IMR-90 (cell line): Measurements from ENCODE around the gene C5AR2. TPM values are rescaled to one million over a fixed set of nuclear protein-coding genes. Genes with fewer than 3 reads are reported as not detected.

Experiments used
- ATAC-seq: fragments of 200-7000 bp; cut with Tn5 transposase; 2 replicates; pipeline ENCODE4 v1.9.1; 2020; ENCODE audit warnings: low read depth, mild to moderate bottlenecking, moderate library complexity
- BruUV-seq: library from RNA; stranded (reverse); fragments of 400-500 nt; replicated peaks from 2 replicates; lab custom pipeline; 2021; lab: Mats Ljungman, UMichigan
- CTCF ChIA-PET: fragments of 300-600 bp; formaldehyde crosslinking; extraction: SDS; loops from one replicate; lab custom pipeline; 2021; ENCODE audit warnings: antibody characterized with exemption; lab: Yijun Ruan, JAX
- POLR2A ChIA-PET: fragments of 300-600 bp; sonication (Branson Sonifier 250); formaldehyde crosslinking; loops from one replicate; lab custom pipeline; 2022; ENCODE audit warnings: antibody characterized with exemption; ENCODE audit not compliant: unreplicated experiment; lab: Charles Lee
- DNase-seq: peaks from one replicate; pipeline ENCODE4 v3.0.0; 2013
- H2AFZ ChIP-seq: replicated peaks from 2 replicates; pipeline ENCODE3; 2013; ENCODE audit warnings: low read length, mild to moderate bottlenecking; ENCODE audit not compliant: poor library complexity
- H2AK5ac ChIP-seq: 2 replicates; pipeline ENCODE4 v1.6.1; 2013; ENCODE audit warnings: low read depth, low read length, inconsistent platforms
- H2AK9ac ChIP-seq: replicated peaks from 2 replicates; pipeline ENCODE3; 2013; ENCODE audit warnings: mild to moderate bottlenecking, low read depth, low read length, moderate library complexity; ENCODE audit not compliant: poor library complexity
- H2BK120ac ChIP-seq: 2 replicates; pipeline ENCODE4 v1.6.1; 2013; ENCODE audit warnings: low read depth, low read length, inconsistent platforms
- H2BK15ac ChIP-seq: 3 replicates; pipeline ENCODE4 v1.6.1; 2013; ENCODE audit warnings: low read depth, low read length, inconsistent platforms
- H2BK20ac ChIP-seq: 2 replicates; pipeline ENCODE4 v1.6.1; 2013; ENCODE audit warnings: low read depth, mild to moderate bottlenecking, inconsistent platforms, low read length, moderate library complexity
- H2BK5ac ChIP-seq: 2 replicates; pipeline ENCODE4 v1.6.1; 2013; ENCODE audit warnings: mild to moderate bottlenecking, low read depth, low read length, inconsistent platforms; ENCODE audit not compliant: poor library complexity, severe bottlenecking
- H3K14ac ChIP-seq: replicated peaks from 2 replicates; pipeline ENCODE4 v1.6.1; 2013; ENCODE audit warnings: low read depth, low read length, inconsistent platforms
- H3K18ac ChIP-seq: 2 replicates; pipeline ENCODE4 v1.6.1; 2013; ENCODE audit warnings: low read depth, low read length, control low read depth
- H3K23ac ChIP-seq: 2 replicates; pipeline ENCODE4 v1.6.1; 2013; ENCODE audit warnings: low read depth, low read length, inconsistent platforms
- H3K27ac ChIP-seq: 2 replicates; pipeline ENCODE4 v1.5.1; 2013; ENCODE audit warnings: mild to moderate bottlenecking, control low read depth, low read length; ENCODE audit not compliant: insufficient read depth
- H3K27me3 ChIP-seq: 2 replicates; pipeline ENCODE4 v1.6.1; 2013; ENCODE audit warnings: low read length; ENCODE audit not compliant: control insufficient read depth, insufficient read depth
- H3K36me3 ChIP-seq: 2 replicates; pipeline ENCODE4 v1.6.1; 2013; ENCODE audit warnings: low read length, mixed read lengths; ENCODE audit not compliant: control insufficient read depth, insufficient read depth
- H3K4ac ChIP-seq: 2 replicates; pipeline ENCODE4 v1.6.1; 2013; ENCODE audit warnings: low read depth, low read length, inconsistent platforms
- H3K4me1 ChIP-seq: 2 replicates; pipeline ENCODE4 v1.6.1; 2013; ENCODE audit warnings: low read length, mixed read lengths; ENCODE audit not compliant: control insufficient read depth, insufficient read depth
- H3K4me2 ChIP-seq: 2 replicates; pipeline ENCODE4 v1.6.1; 2013; ENCODE audit warnings: low read depth, mild to moderate bottlenecking, control low read depth, low read length, moderate library complexity
- H3K4me3 ChIP-seq: 2 replicates; pipeline ENCODE4 v1.5.1; 2013; ENCODE audit warnings: low read depth, mild to moderate bottlenecking, control low read depth, low read length, moderate library complexity; ENCODE audit not compliant: insufficient read depth
- H3K56ac ChIP-seq: 2 replicates; pipeline ENCODE4 v1.6.1; 2013; ENCODE audit warnings: low read length, inconsistent platforms; ENCODE audit not compliant: insufficient read depth; ENCODE audit errors: extremely low read depth
- H3K79me1 ChIP-seq, 2 experiments: 2 replicates each; pipeline ENCODE4 v1.6.1; 2013; ENCODE audit warnings: low read length in 2 of 2, inconsistent platforms in 1 of 2, low read depth in 1 of 2
- H3K9ac ChIP-seq: 2 replicates; pipeline ENCODE4 v1.6.1; 2013; ENCODE audit warnings: low read depth, low read length, control low read depth
- H3K9me1 ChIP-seq: 2 replicates; pipeline ENCODE4 v1.6.1; 2013; ENCODE audit warnings: low read length, inconsistent platforms; ENCODE audit not compliant: insufficient read depth
- H3K9me3 ChIP-seq: 2 replicates; pipeline ENCODE4 v1.6.1; 2013; ENCODE audit warnings: low read length; ENCODE audit not compliant: control insufficient read depth, insufficient read depth
- H4K20me1 ChIP-seq: 2 replicates; pipeline ENCODE4 v1.6.1; 2013; ENCODE audit warnings: low read length, inconsistent platforms; ENCODE audit not compliant: insufficient read depth
- H4K5ac ChIP-seq: 2 replicates; pipeline ENCODE4 v1.6.1; 2013; ENCODE audit warnings: mild to moderate bottlenecking, low read depth, low read length, control low read depth
- H4K8ac ChIP-seq, 2 experiments: 2 replicates each; pipeline ENCODE4 v1.6.1; 2013; ENCODE audit warnings: low read depth in 2 of 2, low read length in 2 of 2, control low read depth in 1 of 2, inconsistent platforms in 1 of 2
- H4K91ac ChIP-seq: 2 replicates; pipeline ENCODE4 v1.6.1; 2013; ENCODE audit warnings: low read depth, low read length, inconsistent platforms; ENCODE audit not compliant: insufficient read depth
- CEBPB ChIP-seq: IDR thresholded peaks from 2 replicates; pipeline ENCODE4 v1.6.1; 2012; ENCODE audit warnings: low read depth, low read length, improper control_type of control experiment
- FOS ChIP-seq: fragments of 150-350 bp; IDR thresholded peaks from 2 replicates; pipeline ENCODE4 v1.6.1; 2016; ENCODE audit warnings: low read depth, low read length
- MXI1 ChIP-seq: IDR thresholded peaks from 2 replicates; pipeline ENCODE4 v1.6.1; 2012; ENCODE audit warnings: low read depth, mild to moderate bottlenecking, low read length, moderate library complexity, borderline replicate concordance
- WGBS, 2 experiments: methylation state at CpG; one replicate each; pipeline versions ENCODE4 v1.1.5 to v1.1.7; 2013; ENCODE audit warnings: missing lambda C conversion rate in 2 of 2; ENCODE audit not compliant: insufficient read length in 1 of 2; ENCODE audit errors: extremely low coverage in 2 of 2; 5-methylcytosine and 5-hydroxymethylcytosine counted together
- dilution Hi-C: fragments of 300-500 bp; cut with HindIII; formaldehyde crosslinking; loops from one replicate; pipeline ENCODE4 v1.14.3; 2018; ENCODE audit warnings: low sequenced_read_pairs; ENCODE audit not compliant: unreplicated experiment
- in situ Hi-C: fragments of 300-500 bp; cut with MboI; formaldehyde crosslinking; loops from 3 replicates; pipeline ENCODE4 v1.14.3; 2019; ENCODE audit warnings: low sequenced_read_pairs, inconsistent platforms, mixed read lengths
- intact Hi-C: fragments of 100-400 bp; cut with micrococcal nuclease; formaldehyde crosslinking; loops from 2 replicates; pipeline ENCODE4 v1.10.0; 2022
- polyA plus RNA-seq, 3 experiments: library from polyadenylated mRNA; depleted of rRNA; stranded (reverse); fragments of >200 nt; gene quantifications; 2 replicates each; pipeline ENCODE4 v1.2.3, GENCODE V29; 2012; ENCODE audit warnings: low replicate concordance in 1 of 3
- total RNA-seq: library from RNA; depleted of rRNA; stranded (reverse); fragments of >200 nt; gene quantifications from 2 replicates; pipeline ENCODE4 v1.2.3, GENCODE V29; 2012
- TF ChIP-seq, protein P1 (sequence below): fragments of 150-350 bp; IDR thresholded peaks from 2 replicates; pipeline ENCODE4 v1.6.1; 2016; ENCODE audit warnings: low read depth, mild to moderate bottlenecking, low read length, moderate library complexity, borderline replicate concordance
- TF ChIP-seq, protein P2 (sequence below): fragments of 150-350 bp; IDR thresholded peaks from 2 replicates; pipeline ENCODE4 v1.6.1; 2017; ENCODE audit warnings: mild to moderate bottlenecking, antibody characterized with exemption, low read length, low read depth

The C5AR2 gene
- total and polyA plus RNA-seq, 2 of the 4 experiments (the other 2 are of a cell fraction): not detected

- in situ Hi-C loops: no loop called here
- Histone ChIP-seq H2BK120ac (no peak overlapping the region), H2BK15ac (no peak overlapping the region), H3K4me3 (no peak overlapping the region), H3K9ac (no peak overlapping the region), H3K4me1 (0 out of 2 replicates have a peak, but pooled peaks cover 2% of the 10 kb centered on the region), H3K23ac (no peak overlapping the region), H2AK5ac (no peak overlapping the region), H3K9me3 (no peaks in the 10 kb centered on the region), H2BK20ac (no peak overlapping the region), H3K14ac (no peak overlapping the region), H4K91ac (no peak overlapping the region), H3K4me2 (no peak overlapping the region), H3K79me1 (no peaks in the 10 kb centered on the region), H3K18ac (no peak overlapping the region), H3K56ac (no peak overlapping the region), H2BK5ac (no peak overlapping the region), H3K9me1 (0 out of 2 replicates have a peak, but pooled peaks cover 4% of the 10 kb centered on the region), H3K4ac (no peak overlapping the region), H2AK9ac (no peak overlapping the region), H3K27me3 (no peaks in the 10 kb centered on the region), H4K20me1 (no peaks in the 10 kb centered on the region), H4K5ac (no peak overlapping the region), H2AFZ (no peak overlapping the region), H3K27ac (no peak overlapping the region), H3K36me3 (no peaks in the 10 kb centered on the region), H4K8ac (no peak overlapping the region)
- dilution Hi-C loops: no loop called here
- TF ChIP-seq, protein P1, sequence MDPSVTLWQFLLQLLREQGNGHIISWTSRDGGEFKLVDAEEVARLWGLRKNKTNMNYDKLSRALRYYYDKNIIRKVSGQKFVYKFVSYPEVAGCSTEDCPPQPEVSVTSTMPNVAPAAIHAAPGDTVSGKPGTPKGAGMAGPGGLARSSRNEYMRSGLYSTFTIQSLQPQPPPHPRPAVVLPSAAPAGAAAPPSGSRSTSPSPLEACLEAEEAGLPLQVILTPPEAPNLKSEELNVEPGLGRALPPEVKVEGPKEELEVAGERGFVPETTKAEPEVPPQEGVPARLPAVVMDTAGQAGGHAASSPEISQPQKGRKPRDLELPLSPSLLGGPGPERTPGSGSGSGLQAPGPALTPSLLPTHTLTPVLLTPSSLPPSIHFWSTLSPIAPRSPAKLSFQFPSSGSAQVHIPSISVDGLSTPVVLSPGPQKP: no peak
- TF ChIP-seq FOS (no peak), CEBPB (no peak), MXI1 (no peak)
- TF ChIP-seq, protein P2, sequence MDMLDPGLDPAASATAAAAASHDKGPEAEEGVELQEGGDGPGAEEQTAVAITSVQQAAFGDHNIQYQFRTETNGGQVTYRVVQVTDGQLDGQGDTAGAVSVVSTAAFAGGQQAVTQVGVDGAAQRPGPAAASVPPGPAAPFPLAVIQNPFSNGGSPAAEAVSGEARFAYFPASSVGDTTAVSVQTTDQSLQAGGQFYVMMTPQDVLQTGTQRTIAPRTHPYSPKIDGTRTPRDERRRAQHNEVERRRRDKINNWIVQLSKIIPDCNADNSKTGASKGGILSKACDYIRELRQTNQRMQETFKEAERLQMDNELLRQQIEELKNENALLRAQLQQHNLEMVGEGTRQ: no peak
- WGBS, 2 experiments: no CpG with 5 or more reads among the region's 5 CpGs
- POLR2A ChIA-PET: no interaction called here
- CTCF ChIA-PET: no interaction called here
- ATAC-seq (no peak), DNase-seq (no peak)
- intact Hi-C loops: no loop called here
- no TSS peak for BruUV-seq
Measured at GRCh38 chr19:47312366-47313006, 19.5 kb upstream of the C5AR2 start.
